HCT116 (cell line): ENCODE results near the gene ASB10. TPM values are rescaled to one million over a fixed set of nuclear protein-coding genes. Genes with fewer than 3 reads are reported as not detected.

Experiments
- ATAC-seq: fragments of 200-7000 bp; cut with Tn5 transposase; 2 replicates; pipeline ENCODE4 v1.9.1; 2020; ENCODE audit warnings: mild to moderate bottlenecking, moderate library complexity
- BruUV-seq: library from RNA; stranded (reverse); fragments of 400-500 nt; replicated peaks from 2 replicates; lab custom pipeline; 2021; lab: Mats Ljungman, UMichigan
- CTCF ChIA-PET: fragments of 300-600 bp; sonication (Branson Sonifier 250); formaldehyde crosslinking; loops from one replicate; lab custom pipeline; 2021; ENCODE audit warnings: antibody characterized with exemption; lab: Charles Lee
- POLR2A ChIA-PET: fragments of 300-600, 350-600 bp; sonication (Branson Sonifier 250); formaldehyde crosslinking; loops from one replicate; lab custom pipeline; 2021; ENCODE audit warnings: antibody characterized with exemption; lab: Charles Lee
- RAD21 ChIA-PET, 2 experiments: fragments of 300-600 bp; sonication (Branson Sonifier 250); formaldehyde crosslinking; loops; one replicate each; lab custom pipeline; 2023; ENCODE audit warnings: low total read pairs in 2 of 2; ENCODE audit not compliant: uncharacterized antibody in 2 of 2, unreplicated experiment in 2 of 2, low non-redundant PET in 1 of 2; lab: Charles Lee
- DNase-seq: peaks from one replicate; pipeline ENCODE4 v3.0.0-alpha.2; 2010; ENCODE audit warnings: low read depth, low spot score
- H2AFZ ChIP-seq: fragments of 200-600 bp; shearing (Covaris generic), sonication (generic); 2 replicates; pipeline ENCODE4 v1.6.1; 2017; ENCODE audit warnings: low read depth, mixed run types, mixed read lengths, antibody characterized with exemption, low read length; ENCODE audit not compliant: poor library complexity, severe bottlenecking
- H3K27ac ChIP-seq: 2 replicates; pipeline ENCODE4 v1.5.1; 2012; ENCODE audit warnings: low read depth, low read length
- H3K27me3 ChIP-seq: fragments of 200-600 bp; sonication (generic); 2 replicates; pipeline ENCODE4 v1.6.1; 2016; ENCODE audit warnings: mixed run types, low read length, mixed read lengths; ENCODE audit not compliant: insufficient read depth
- H3K36me3 ChIP-seq, 2 experiments: fragments of 200-500 bp in 1 of 2; fragments of 200-600 bp in 1 of 2; sonication (Bioruptor generic) in 1 of 2; sonication (generic) in 1 of 2; 2 replicates each; pipeline versions ENCODE4 v1.5.1 to v1.6.1; 2014 to 2016; ENCODE audit warnings: low read length in 2 of 2, inconsistent platforms in 1 of 2, mixed read lengths in 1 of 2, mixed run types in 1 of 2; ENCODE audit not compliant: insufficient read depth in 2 of 2, control insufficient read depth in 1 of 2
- H3K4me1 ChIP-seq, 2 experiments: fragments of 200-600 bp in 1 of 2; sonication (generic) in 1 of 2; 2 replicates each; pipeline versions ENCODE4 v1.5.1 to v1.6.1; 2012 to 2017; ENCODE audit warnings: low read length in 2 of 2, inconsistent platforms in 1 of 2, mild to moderate bottlenecking in 1 of 2, mixed read lengths in 1 of 2, mixed run types in 1 of 2, moderate library complexity in 1 of 2; ENCODE audit not compliant: insufficient read depth in 2 of 2, control insufficient read depth in 1 of 2
- H3K4me2 ChIP-seq: fragments of 200-600 bp; sonication (generic); 2 replicates; pipeline ENCODE4 v1.6.1; 2017; ENCODE audit warnings: mixed run types, low read length, mixed read lengths
- H3K4me3 ChIP-seq, 2 experiments: fragments of 200-600 bp in 1 of 2; sonication (generic) in 1 of 2; replicated peaks in 1 of 2; 2 replicates each; pipeline ENCODE4 v1.5.1; 2011 to 2016; ENCODE audit warnings: low read length in 2 of 2, control low read depth in 1 of 2, low read depth in 1 of 2, mild to moderate bottlenecking in 1 of 2, mixed read lengths in 1 of 2, mixed run types in 1 of 2
- H3K79me2 ChIP-seq: fragments of 200-600 bp; sonication (generic); 2 replicates; pipeline ENCODE4 v1.6.1; 2017; ENCODE audit warnings: mild to moderate bottlenecking, mixed run types, low read length, moderate library complexity, mixed read lengths; ENCODE audit not compliant: insufficient read depth
- H3K9ac ChIP-seq: fragments of 200-600 bp; sonication (generic); 2 replicates; pipeline ENCODE4 v1.6.1; 2016; ENCODE audit warnings: low read length, mixed read lengths
- H3K9me2 ChIP-seq: fragments of 200-600 bp; sonication (generic), shearing (Covaris generic); 2 replicates; pipeline ENCODE4 v1.6.1; 2017; ENCODE audit warnings: mixed run types, mild to moderate bottlenecking, moderate library complexity; ENCODE audit not compliant: insufficient read depth
- H3K9me3 ChIP-seq, 2 experiments: fragments of 200-500 bp in 1 of 2; fragments of 200-600 bp in 1 of 2; sonication (Bioruptor generic) in 1 of 2; sonication (generic) in 1 of 2; 2 replicates each; pipeline ENCODE4 v1.6.1; 2014 to 2017; ENCODE audit warnings: low read length in 2 of 2, mixed read lengths in 2 of 2, inconsistent platforms in 1 of 2, low read depth in 1 of 2, mild to moderate bottlenecking in 1 of 2, mixed run types in 1 of 2, moderate library complexity in 1 of 2; ENCODE audit not compliant: control insufficient read depth in 1 of 2, insufficient read depth in 1 of 2
- H4K20me1 ChIP-seq: fragments of 200-600 bp; sonication (generic), shearing (Covaris generic); 2 replicates; pipeline ENCODE4 v1.6.1; 2017; ENCODE audit warnings: mixed run types, mild to moderate bottlenecking, moderate library complexity; ENCODE audit not compliant: insufficient read depth
- ATF3 ChIP-seq: IDR thresholded peaks from 2 replicates; pipeline ENCODE4 v1.6.1; 2012
- CBX3 ChIP-seq: IDR thresholded peaks from 2 replicates; pipeline ENCODE4 v1.6.1; 2012; ENCODE audit warnings: low read depth
- CEBPB ChIP-seq: IDR thresholded peaks from 2 replicates; pipeline ENCODE4 v1.6.1; 2012; ENCODE audit warnings: low read depth
- CTCF ChIP-seq, 3 experiments: fragments of 200-600 bp in 1 of 3; sonication (generic) in 1 of 3; IDR thresholded peaks in 2 of 3; conservative IDR thresholded peaks in 1 of 3; 2 replicates each; pipeline ENCODE4 v1.5.1; 2012 to 2017; ENCODE audit warnings: low read depth in 2 of 3, low read length in 2 of 3, antibody characterized with exemption in 1 of 3, borderline replicate concordance in 1 of 3, control low read depth in 1 of 3, mild to moderate bottlenecking in 1 of 3, mixed read lengths in 1 of 3, mixed run types in 1 of 3, moderate library complexity in 1 of 3; ENCODE audit not compliant: insufficient read depth in 1 of 3
- EGR1 ChIP-seq: IDR thresholded peaks from 2 replicates; pipeline ENCODE4 v1.6.1; 2012; ENCODE audit warnings: low read depth
- ELF1 ChIP-seq: IDR thresholded peaks from 2 replicates; pipeline ENCODE4 v1.6.1; 2012; ENCODE audit warnings: low read depth, borderline replicate concordance
- EZH2 ChIP-seq: fragments of 200-600 bp; sonication (generic); IDR thresholded peaks from 2 replicates; pipeline ENCODE4 v1.6.1; 2017; ENCODE audit warnings: antibody characterized with exemption, mixed run types
- EZH2phosphoT487 ChIP-seq: fragments of 200-600 bp; IDR thresholded peaks from 2 replicates; pipeline ENCODE4 v1.6.1; 2018; ENCODE audit warnings: antibody characterized with exemption, borderline replicate concordance
- FOSL1 ChIP-seq: IDR thresholded peaks from 2 replicates; pipeline ENCODE4 v1.6.1; 2012; ENCODE audit warnings: low read depth
- JUND ChIP-seq: IDR thresholded peaks from 2 replicates; pipeline ENCODE4 v1.6.1; 2012
- MAX ChIP-seq: IDR thresholded peaks from 2 replicates; pipeline ENCODE4 v1.6.1; 2012
- POLR2A ChIP-seq: IDR thresholded peaks from 2 replicates; pipeline ENCODE4 v1.7.0; 2011; ENCODE audit warnings: borderline replicate concordance; ENCODE audit not compliant: insufficient read depth, insufficient read length; ENCODE audit errors: extremely low read depth
- RAD21 ChIP-seq: IDR thresholded peaks from 2 replicates; pipeline ENCODE4 v1.6.1; 2012; ENCODE audit warnings: low read depth, mild to moderate bottlenecking
- REST ChIP-seq: IDR thresholded peaks from 2 replicates; pipeline ENCODE4 v1.6.1; 2012; ENCODE audit warnings: low read depth
- SIN3A ChIP-seq: IDR thresholded peaks from 2 replicates; pipeline ENCODE4 v1.6.1; 2012; ENCODE audit warnings: low read depth
- YY1 ChIP-seq: IDR thresholded peaks from 2 replicates; pipeline ENCODE4 v1.6.1; 2011; ENCODE audit warnings: low read length, low read depth, moderate library complexity, mild to moderate bottlenecking; ENCODE audit not compliant: insufficient replicate concordance; ENCODE audit errors: extremely low read depth
- ZBTB33 ChIP-seq: IDR thresholded peaks from 2 replicates; pipeline ENCODE4 v1.6.1; 2011; ENCODE audit warnings: mild to moderate bottlenecking, low read length, moderate library complexity; ENCODE audit not compliant: insufficient replicate concordance; ENCODE audit errors: extremely low read depth
- ZFX ChIP-seq: fragments of 450-650 bp; IDR thresholded peaks from 2 replicates; pipeline ENCODE4 v1.6.1; 2017
- ZNF274 ChIP-seq: fragments of 200-500 bp; sonication (Bioruptor generic); IDR thresholded peaks from 2 replicates; pipeline ENCODE4 v1.6.1; 2014; ENCODE audit warnings: mild to moderate bottlenecking, low read depth, low read length, inconsistent platforms
- intact Hi-C: fragments of 100-400 bp; cut with micrococcal nuclease; formaldehyde crosslinking; loops from 2 replicates; pipeline ENCODE4 v1.10.0; 2022
- total RNA-seq: library from RNA; stranded (reverse); gene quantifications from one replicate; pipeline ENCODE4 v1.2.1, GENCODE V29; 2021; ENCODE audit not compliant: unreplicated experiment

ASB10 gene
- total RNA-seq, 1 experiment from 2014 or later: not detected

GRCh38 chr7:151137076-151137675, 49.9 kb downstream of the ASB10 start:
- Histone ChIP-seq H3K4me1 (no peaks in the 10 kb centered on the region), H3K9ac (no peak overlapping the region), H2AFZ (no peak overlapping the region), H3K36me3 (peaks cover 5 to 15% of the 10 kb centered on the region in 2 experiments; a peak in 3 of 4 replicates), H3K4me2 (no peak overlapping the region), H4K20me1 (no peaks in the 10 kb centered on the region), H3K27me3 (no peaks in the 10 kb centered on the region), H3K79me2 (no peaks in the 10 kb centered on the region), H3K9me2 (no peaks in the 10 kb centered on the region), H3K27ac (no peak overlapping the region), H3K4me3 (no peak overlapping the region), H3K9me3 (no peaks in the 10 kb centered on the region)
- no peak for DNase-seq
- BruUV-seq: no TSS peak
- no peak for ATAC-seq
- intact Hi-C loops: no loop called here
- ChIA-PET POLR2A (no interaction called here), RAD21 (no interaction called here), CTCF (interaction anchor here (1.1 kb wide), 1 partner anchor 13 kb away, joined by 5 read pairs; no protein-coding TSS in a partner anchor)
- no peak for TF ChIP-seq CEBPB
- TF ChIP-seq YY1: no peak
- TF ChIP-seq ELF1: no peak
- no peak for TF ChIP-seq SIN3A
- TF ChIP-seq CTCF (IDR thresholded peaks at IDR 0.05 in 2 of 3, conservative IDR thresholded peaks at IDR 0.05 in 1 of 3; ENCODE audit: borderline replicate concordance in 1 of 3, insufficient read depth in 1 of 3, low read depth in 2 of 3, low read length in 2 of 3): no peak
- TF ChIP-seq EGR1: no peak
- TF ChIP-seq ZNF274: no peak
- TF ChIP-seq REST: no peak
- no peak for TF ChIP-seq ZFX
- TF ChIP-seq JUND: no peak
- no peak for TF ChIP-seq CBX3
- TF ChIP-seq FOSL1: no peak
- no peak for TF ChIP-seq EZH2
- TF ChIP-seq MAX: no peak
- no peak for TF ChIP-seq RAD21
- TF ChIP-seq ATF3: no peak
- TF ChIP-seq ZBTB33: no peak
- TF ChIP-seq POLR2A: no peak
- TF ChIP-seq EZH2phosphoT487: no peak
